GM18907 (cell line): Measurements from ENCODE around the gene SFRP4.

Experiments
- ATAC-seq: cut with Tn5 transposase; IDR thresholded peaks from one replicate; pipeline ENCODE4 v1.9.1; 2021; ENCODE audit warnings: mild to moderate bottlenecking, moderate library complexity; ENCODE audit not compliant: unreplicated experiment

The SFRP4 gene

GRCh38 chr7:37927773-37928444 lies 11.3 kb upstream of the SFRP4 start:
- no peak for ATAC-seq

DNA sequence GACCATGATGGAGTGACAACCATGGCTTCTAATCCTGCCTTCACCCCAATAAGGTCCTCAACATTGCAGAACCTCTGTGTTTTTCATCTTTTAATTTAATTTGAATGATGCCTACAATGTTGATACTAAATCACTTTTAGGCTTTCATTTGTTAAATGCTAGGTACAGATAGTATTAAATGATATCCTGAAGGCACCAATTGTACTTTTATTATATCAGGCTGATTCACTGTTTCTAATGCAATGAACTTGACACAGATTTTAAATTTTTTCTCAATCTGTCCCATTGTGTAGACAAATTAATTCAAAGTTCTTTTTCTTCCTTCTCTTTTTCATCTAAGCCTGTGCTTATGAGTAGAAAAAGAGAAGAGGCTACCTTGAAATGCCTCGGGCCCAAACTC lies 9.0 kb upstream of the SFRP4 start:
- ATAC-seq: no peak

- ATAC-seq: no peak
Measured at GRCh38 chr7:37924491-37925041, 7.9 kb upstream of the SFRP4 start.

- no peak for ATAC-seq
Measured at GRCh38 chr7:37923996-37924395, 7.4 kb upstream of the SFRP4 start.

DNA sequence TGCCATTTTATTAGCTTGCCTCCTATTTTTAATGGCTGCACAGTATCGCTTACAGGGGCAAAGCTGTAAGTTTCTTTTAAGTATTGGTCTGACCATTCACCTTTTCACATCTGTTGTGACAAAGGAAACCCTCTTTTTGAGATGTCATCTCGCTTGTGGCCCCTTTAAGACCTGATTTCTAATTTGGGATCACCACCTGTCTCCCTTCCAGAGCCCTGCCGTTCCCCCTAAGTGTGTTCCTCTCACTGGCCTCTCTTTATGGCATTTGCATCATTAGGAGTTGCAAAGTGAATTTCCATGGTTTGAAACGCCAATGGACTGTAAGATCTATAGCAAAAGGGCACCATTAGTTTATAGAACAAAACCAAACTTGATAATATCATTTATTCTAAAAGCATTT lies 5.3 kb upstream of the SFRP4 start:
- ATAC-seq: no peak

GRCh38 chr7:37920849-37921805 lies 4.5 kb upstream of the SFRP4 start:
- peak; percentile 74 for ATAC-seq

GRCh38 chr7:37920305-37920848 lies 3.8 kb upstream of the SFRP4 start, which contains the start of gene EPDR1:
TSS of gene EPDR1 (plus strand) at chr7:37920640. CDS start at chr7:37920940, 300 bp downstream.
- ATAC-seq: peak; percentile 75

- no peak for ATAC-seq
Measured at GRCh38 chr7:37918526-37918925, 1.9 kb upstream of the SFRP4 start.

GRCh38 chr7:37916017-37916672 lies 472 bp downstream of the SFRP4 start:
- no peak for ATAC-seq

DNA sequence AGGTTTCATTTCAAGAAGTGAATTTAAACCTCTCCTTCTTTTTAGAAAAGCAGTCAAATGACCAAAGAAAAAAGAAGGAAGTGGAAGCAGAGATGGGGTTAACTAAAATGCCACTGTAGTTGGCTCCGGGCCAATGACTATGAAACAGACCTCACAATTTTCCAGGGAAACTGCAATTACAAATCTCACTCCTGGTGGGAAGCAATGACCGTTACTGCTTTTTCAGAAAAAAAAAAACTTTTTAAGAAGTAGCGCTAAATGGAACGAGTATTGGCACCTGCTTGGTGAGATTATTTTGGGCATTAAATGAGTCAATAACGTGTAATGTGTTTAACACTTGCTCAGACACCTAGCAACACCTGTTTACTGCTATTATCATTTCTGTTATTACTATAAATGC lies 1.2 kb downstream of the SFRP4 start:
- ATAC-seq: no peak

- no peak for ATAC-seq
Measured at GRCh38 chr7:37912756-37913155, 3.9 kb downstream of the SFRP4 start.

- ATAC-seq: no peak
Measured at GRCh38 chr7:37908221-37908788, 8.3 kb downstream of the SFRP4 start.

DNA sequence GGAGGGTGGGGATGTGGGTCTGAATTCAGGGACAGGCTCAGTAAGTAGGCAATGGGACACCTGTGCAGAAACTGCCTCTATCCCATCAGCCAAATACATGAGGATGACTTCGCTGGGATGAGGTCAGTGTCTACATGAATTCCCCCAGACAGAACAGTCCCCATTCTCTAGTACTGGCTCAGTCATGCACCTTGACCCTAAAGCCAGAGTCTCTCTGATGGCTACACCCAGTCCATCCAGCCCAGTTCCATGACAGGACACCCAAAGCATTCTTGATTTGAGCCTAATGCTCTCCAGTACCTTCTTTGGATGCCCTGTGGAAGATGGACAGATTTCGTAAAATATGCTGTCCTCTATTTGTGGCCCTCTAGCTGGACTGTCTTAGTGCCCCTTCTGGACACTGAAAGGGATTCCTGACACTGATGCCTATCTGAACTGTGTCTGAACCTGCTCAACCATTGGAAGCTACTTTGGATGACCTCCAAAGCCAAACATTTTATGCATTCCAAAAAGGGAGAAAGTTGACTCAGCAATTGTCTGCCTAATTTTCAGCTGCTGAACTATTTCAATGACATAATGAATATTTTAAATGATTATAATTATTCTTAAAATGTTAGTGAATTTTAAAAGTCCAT lies 14.6 kb downstream of the SFRP4 start:
- no peak for ATAC-seq

- ATAC-seq: no peak
Measured at GRCh38 chr7:37901236-37901827, 15.3 kb downstream of the SFRP4 start.

DNA sequence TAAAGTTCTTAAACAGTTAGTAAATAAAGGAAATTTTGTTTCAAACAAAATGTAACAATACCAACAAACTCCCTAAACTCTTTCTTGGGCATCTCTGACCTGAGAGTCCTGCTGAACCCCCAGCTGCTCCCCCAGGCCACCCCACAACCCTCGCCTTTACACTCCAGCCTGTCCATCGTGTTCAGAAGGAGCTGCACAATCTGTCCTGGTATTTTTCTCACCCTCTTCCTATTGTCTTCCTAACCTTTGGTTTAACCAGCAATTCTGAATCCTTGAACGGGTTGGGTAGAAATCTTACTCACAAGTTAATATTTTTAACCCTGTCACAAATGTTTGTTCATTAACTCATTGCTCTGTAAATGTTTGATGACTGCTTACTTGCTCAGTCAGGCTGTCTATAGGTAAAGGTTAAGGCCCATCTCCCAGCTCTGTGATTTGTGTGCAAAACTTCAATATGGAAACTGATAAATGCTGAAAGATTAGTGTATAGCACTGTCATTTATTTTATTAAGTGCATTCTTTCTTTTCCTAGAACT lies 16.8 kb downstream of the SFRP4 start:
- ATAC-seq: no peak

DNA sequence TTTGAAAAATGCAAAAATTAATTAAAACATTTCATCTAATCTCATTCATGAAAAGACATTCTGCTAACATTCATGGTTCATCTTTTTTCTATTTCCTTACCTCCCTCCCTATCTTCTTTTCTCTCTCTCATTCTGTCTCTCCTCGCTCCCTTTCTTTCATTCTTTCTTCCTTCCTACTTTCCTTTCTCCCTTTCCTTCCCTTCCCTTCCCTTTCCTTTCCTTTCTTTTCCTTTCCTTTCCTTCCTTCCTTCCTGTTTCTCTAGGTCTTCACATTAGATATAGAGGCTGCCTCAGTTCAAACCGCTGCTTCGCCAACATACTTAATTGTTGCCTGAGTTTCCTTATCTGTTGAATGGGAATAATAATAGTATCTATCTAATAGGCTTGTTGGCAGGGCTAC lies 21.9 kb downstream of the SFRP4 start:
- no peak for ATAC-seq

- no peak for ATAC-seq
Measured at GRCh38 chr7:37893359-37893758, 23.3 kb downstream of the SFRP4 start.

DNA sequence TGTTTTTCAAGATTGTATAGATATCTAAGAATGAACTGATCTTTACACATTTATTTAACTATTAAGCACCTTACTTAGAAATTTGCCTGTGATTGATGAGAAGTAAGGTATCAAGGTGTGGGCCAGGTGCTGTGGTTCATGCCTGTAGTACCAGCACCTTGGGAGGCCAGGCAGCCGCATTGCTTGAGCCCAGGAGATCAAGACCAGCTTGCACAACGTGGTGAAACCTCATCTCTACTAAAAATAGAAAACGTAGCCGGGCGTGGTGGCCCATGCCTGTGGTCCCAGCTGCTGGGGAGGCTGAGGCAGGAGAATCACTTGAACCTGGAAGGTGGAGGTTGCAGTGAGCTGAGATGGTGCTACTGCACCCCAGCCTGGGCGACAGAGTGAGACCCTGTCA lies 34.5 kb downstream of the SFRP4 start:
- no peak for ATAC-seq
